GM19035 (cell line): ENCODE data around the gene DUSP7.
A peak's percentile ranks its signal among the peaks of the same experiment; 100 is the strongest.

Experiments
- ATAC-seq: cut with Tn5 transposase; IDR thresholded peaks from one replicate; pipeline ENCODE4 v1.9.1; 2021; ENCODE audit not compliant: unreplicated experiment

Gene DUSP7, protein sequence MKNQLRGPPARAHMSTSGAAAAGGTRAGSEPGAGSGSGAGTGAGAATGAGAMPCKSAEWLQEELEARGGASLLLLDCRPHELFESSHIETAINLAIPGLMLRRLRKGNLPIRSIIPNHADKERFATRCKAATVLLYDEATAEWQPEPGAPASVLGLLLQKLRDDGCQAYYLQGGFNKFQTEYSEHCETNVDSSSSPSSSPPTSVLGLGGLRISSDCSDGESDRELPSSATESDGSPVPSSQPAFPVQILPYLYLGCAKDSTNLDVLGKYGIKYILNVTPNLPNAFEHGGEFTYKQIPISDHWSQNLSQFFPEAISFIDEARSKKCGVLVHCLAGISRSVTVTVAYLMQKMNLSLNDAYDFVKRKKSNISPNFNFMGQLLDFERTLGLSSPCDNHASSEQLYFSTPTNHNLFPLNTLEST

DNA sequence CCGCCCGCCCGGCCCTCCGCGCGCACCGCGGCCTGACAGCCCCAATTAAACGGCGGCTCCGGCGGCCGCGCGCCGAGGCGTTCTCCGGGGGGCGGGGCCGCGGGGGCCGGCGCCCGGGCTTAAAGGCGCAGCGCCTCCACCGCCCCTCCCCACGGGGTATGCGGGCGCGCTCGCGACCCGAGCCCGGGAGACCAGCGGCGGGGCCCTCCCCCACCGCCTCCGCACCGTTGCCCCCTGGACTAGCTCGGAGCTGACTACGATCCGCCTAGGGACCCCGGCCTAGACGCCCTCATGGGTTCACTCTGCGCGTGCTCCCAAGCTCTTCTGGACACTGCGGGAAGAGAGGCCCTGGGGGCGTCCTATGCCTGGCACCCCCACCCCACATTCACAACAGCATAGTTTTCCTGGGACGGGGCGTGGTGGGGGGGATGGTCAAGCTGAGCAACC, at the start of gene DUSP7:
TSS of gene DUSP7 (minus strand) at position 51 of the 447 bp plus-strand sequence. CDS start 205 bp downstream, outside the sequence.
- peak; percentile 45 for ATAC-seq

GRCh38 chr3:52104684-52105640, 48.6 kb upstream of the DUSP7 start:
- no peak for ATAC-seq

DNA sequence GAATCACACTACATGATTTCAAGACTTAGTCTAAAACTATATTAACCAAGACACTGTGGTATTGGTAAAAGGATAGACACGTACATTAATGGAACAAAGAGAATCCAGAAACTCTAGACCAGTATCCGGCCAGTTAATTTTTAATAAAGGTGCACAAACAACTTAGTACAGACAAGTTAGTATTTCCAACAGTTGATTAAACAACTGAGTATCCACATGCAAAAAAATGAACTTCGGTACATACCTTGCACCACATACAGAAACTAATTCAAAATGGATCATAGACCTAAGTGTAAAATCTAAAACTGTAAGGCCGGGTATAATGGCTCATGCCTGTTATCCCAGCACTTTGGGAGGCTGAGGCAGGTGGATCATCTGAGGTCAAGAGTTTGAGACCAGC, 46.6 kb upstream of the DUSP7 start:
- ATAC-seq = no peak

GRCh38 chr3:52099001-52099401, 42.6 kb upstream of the DUSP7 start:
- ATAC-seq = no peak

DNA sequence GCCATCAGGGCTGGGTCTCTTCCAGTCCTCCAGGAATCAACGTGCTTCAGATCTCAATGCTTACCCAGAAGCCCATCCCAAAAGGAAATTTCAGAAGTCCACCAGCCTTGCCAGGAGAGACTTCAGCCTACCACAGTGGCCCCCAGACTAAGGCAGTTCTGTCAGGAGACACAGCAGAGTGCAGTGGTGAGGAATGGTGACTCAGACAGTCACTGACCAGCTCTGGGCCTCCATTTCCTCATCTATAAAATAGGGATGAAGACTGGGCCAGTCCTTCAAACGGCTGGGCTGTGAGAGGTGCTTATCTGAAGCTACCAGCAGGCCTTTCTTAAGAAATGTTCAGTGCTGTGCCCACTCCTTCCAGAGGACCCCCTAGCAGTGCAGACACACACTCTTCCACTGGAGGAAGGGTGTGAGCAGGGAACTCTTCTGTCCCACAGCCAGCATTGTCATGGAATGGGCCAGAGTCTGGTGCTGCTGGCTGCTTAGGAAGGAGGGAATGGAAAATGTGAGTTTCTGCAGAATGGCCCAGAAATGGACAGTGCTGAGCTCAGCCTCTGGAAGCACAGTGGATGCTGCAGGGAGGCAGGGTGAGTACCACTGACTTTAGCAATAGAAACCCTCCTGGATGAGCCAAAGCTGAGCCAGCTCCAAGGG, 41.6 kb upstream of the DUSP7 start:
- ATAC-seq = no peak

DNA sequence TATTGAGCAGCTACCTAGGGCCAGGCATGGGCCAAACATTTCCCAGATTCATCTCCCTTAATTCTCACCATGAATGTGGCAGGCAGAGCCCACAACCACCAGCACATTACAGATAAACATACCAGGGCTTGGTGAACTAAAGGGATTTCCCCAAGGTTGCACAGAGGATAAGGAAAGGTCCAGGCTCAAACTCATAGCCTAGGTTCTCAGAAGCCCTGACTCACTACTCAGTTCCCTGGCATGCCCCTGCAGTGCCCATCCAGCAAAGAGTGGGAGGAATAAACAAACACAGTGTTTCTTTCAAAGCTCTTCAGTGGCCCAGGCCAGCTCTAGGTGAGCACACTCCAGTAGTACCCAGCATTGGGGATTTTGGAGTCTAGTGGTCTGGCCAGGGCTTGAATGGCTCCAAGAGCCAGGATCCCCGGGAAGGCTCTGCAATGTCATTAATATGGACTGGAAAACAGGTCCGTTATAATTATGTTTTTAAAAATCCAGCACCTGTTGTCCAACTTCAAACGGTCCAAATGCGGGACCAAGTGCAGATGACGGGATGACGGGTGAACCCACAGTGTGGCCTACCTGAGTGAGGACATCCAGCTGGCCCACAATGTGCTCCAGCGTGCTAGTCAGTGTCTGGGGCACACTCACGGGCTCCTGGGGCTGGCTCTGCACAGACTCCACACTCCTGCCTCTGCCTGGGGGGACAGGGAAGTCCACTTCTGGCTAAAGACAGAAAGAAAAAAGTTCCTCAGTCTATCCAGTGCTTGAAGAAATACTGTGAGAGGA, 39.8 kb upstream of the DUSP7 start:
- ATAC-seq = no peak

GRCh38 chr3:52094571-52095485, 38.5 kb upstream of the DUSP7 start:
- no peak for ATAC-seq

DNA sequence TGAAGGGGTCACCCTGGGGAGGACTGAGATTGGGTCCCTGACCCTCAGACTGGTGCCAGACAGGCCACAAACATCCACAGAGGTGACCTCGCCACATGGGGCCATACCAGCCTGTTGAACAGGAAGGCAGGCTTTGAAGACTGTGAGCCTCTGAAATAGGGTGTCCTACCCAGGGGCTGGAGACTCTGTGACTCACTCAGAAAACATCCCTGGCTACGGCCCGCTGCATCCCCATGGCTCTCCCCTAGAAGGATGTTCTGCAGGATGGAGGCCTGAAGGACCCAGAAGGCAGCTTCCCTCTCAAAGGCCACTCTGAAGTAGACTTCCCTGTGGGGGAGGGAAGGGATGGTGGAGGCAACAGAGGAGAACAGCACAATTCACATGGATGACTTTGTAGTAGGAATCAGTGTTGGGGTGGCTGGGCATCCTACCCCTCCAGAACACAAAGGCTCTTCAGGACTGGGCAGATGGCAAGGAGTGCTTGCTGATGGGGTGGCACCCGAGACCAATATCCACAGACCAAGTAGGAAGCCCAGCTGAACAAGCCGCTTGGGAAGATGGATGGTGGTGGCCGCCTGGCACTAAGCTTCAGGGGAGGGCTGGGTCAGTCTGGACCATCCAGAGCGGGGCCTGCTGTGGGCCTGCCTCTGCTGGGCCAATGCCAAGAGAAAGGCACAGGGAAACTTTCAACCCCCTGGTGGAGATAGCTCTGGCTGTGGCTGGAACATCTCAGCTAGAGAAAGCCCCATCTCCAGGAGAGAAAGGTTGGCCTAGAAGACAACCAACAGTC, 37.6 kb upstream of the DUSP7 start:
- no peak for ATAC-seq

DNA sequence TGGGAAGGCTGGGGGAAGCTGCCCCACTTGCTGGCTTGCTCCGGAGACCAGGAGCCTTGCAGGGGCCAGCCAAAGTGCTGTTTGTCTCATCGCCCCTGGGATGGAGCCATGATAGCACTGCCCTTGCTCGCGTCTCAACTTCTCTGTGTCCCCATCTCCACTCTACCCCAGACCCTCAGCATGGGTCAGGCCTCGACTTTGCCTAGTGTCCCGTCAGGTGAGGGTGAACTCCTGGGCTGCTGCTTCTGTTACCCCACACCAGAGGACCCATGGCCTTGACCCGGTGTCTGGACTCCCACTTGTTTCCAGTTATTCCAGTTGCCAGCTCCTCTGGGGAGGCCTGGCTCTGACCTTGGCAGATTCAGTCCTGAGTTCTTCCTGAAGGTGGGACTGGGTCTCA, 36.5 kb upstream of the DUSP7 start:
- ATAC-seq = no peak

GRCh38 chr3:52092271-52092660, 35.9 kb upstream of the DUSP7 start:
- no peak for ATAC-seq

- no peak for ATAC-seq
Measured at GRCh38 chr3:52091586-52092270, 35.4 kb upstream of the DUSP7 start.

GRCh38 chr3:52090933-52091468, 34.6 kb upstream of the DUSP7 start:
- no peak for ATAC-seq

DNA sequence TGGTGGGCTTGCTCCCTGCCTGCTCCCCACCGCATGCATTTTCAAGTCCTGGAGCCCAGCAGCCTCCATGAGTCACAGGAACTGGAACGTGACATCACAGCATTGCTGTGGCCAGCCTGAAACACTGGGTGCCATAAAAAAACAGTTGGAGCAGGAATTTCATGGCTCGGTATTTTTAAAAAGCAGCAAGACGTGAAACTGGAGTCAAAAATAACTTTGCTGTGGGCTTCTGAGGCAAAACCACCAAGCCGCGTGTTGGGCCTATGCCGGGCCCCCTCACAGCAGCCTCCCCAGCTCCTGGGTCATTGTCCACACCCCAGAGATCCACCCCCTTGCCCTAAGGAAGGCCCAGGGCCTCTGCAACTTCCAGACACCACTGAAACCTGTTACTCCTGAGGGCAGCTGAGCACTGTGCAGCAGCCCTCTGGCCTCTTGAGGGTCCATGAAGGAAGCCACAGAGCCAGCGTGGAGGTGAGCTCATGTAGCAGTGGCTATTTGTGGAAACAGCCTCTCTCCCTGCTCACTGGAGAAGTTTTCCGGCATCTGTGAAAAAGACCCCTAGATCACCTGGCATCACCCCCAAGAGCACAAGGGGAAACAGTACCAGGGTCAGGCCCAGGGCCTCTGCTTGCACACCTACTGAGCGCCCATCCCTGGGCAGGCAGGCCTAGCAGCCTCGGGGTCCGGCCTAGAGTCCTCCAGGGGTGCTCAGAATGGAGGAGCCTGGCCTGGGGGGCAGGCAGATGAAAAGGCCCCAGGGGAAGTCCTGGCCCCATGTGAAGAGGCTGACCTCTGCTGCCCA, 34.0 kb upstream of the DUSP7 start:
- ATAC-seq = no peak

DNA sequence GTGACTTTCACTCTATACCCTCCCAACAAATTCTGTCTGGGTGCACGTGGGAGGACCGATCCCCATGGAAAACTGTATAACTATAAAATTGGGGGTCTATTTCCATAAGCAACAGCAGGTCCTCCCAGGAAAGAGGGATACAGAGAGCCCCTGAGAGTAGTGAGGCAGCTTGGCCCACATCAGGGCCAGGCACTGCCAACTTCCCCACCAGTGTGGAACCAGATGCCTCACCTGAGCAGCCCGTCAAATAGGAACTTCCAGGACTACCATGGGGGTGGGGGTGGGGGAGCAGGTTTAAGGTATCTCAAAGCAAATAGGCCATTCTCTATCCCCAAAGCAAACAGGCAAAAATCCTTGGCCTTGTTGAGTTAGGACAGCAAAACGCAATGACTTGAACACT, 33.3 kb upstream of the DUSP7 start:
- no peak for ATAC-seq

DNA sequence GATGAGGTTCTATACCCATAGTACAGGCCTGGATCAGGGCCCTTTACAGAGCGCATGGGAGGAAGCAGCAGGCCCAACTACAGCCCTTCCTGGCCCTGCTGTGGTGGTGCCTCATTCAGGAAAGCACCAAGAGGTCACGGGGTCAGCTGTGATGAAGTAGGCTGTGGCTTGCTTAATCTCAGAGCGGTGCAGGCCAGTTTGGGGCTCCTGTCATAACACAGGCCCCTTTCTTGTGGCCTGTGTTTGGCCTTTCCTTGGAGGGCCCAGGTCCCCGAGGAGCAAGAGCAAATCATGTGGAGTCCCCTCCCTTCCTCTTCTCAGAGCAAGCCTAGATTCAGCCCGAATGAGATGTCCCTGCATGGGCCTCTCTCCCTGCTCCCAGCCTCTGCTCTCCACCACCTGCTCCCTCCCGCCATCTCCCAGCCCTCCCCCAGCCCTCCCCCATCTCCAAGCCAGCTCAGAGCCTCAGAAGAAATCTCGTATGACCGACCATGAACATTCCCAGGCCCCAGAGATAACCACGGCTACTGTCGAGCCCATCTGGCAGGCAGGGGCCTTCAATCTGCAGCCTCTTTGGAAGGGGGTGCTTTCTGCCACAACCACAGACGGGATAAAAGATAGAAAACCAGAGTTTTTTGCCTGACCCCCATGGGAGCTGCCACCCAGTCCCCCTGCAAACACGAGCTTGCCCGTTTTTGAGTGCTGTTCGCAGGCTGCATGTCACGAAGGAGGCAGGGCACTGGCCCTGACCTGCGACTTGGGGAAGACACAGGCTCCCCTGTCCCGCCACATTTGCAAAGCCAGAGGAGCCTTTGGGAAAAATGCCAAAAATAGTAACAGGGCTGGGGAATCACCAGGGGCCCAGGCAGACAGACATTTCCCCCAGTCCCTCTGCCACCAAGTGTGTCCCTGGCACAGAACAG, 32.3 kb upstream of the DUSP7 start:
- no peak for ATAC-seq

- no peak for ATAC-seq
Measured at GRCh38 chr3:52087731-52088130, 31.4 kb upstream of the DUSP7 start.
